GM23338 (cell line): ENCODE measurements around the gene EXOC3.

Experiments used
- CTCF ChIP-seq, 2 experiments: fragments of 200-600 bp in 1 of 2; sonication (generic) in 1 of 2; conservative IDR thresholded peaks; 2 replicates each; pipeline versions ENCODE4 v1.5.1 to v1.6.1; 2016 to 2017; ENCODE audit warnings: antibody characterized with exemption in 2 of 2, low read depth in 2 of 2, mild to moderate bottlenecking in 2 of 2, moderate library complexity in 1 of 2
- EZH2 ChIP-seq: fragments of 200-600 bp; sonication (generic); IDR thresholded peaks from one replicate; pipeline ENCODE4 v1.8.0; 2017; ENCODE audit warnings: antibody characterized with exemption, mild to moderate bottlenecking, low read depth; ENCODE audit not compliant: unreplicated experiment
- EZH2phosphoT487 ChIP-seq: fragments of 200-600 bp; sonication (generic); IDR thresholded peaks from one replicate; pipeline ENCODE4 v1.8.1; 2018; ENCODE audit warnings: antibody characterized with exemption; ENCODE audit not compliant: unreplicated experiment
- JUNB ChIP-seq: IDR thresholded peaks from one replicate; pipeline ENCODE4 v1.6.1; 2016; ENCODE audit warnings: antibody characterized with exemption; ENCODE audit not compliant: unreplicated experiment
- NANOG ChIP-seq: IDR thresholded peaks from 2 replicates; pipeline ENCODE4 v1.6.1; 2016; ENCODE audit warnings: antibody characterized with exemption, borderline replicate concordance
- REST ChIP-seq: IDR thresholded peaks from one replicate; pipeline ENCODE4 v1.6.1; 2018; ENCODE audit warnings: antibody characterized with exemption; ENCODE audit not compliant: unreplicated experiment
- ZNF331 ChIP-seq: fragments of 250-450 bp; sonication (Bioruptor Pico); IDR thresholded peaks from 2 replicates; pipeline ENCODE4 v1.5.0; 2020; ENCODE audit warnings: low read depth, mild to moderate bottlenecking, moderate library complexity

GRCh38 chr5:395921-396530, 47.0 kb upstream of the EXOC3 start:
- TF ChIP-seq CTCF (conservative IDR thresholded peaks at IDR 0.05; ENCODE audit: low read depth in 2 of 2), result no peak
- no peak for TF ChIP-seq EZH2phosphoT487
- TF ChIP-seq JUNB, result no peak
- TF ChIP-seq EZH2, result no peak
- TF ChIP-seq ZNF331 (CRISPR knock-in tag), result no peak
- TF ChIP-seq NANOG, result no peak
- TF ChIP-seq REST, result no peak
